ENCODE data around the gene ACSL1.
"Not testable (repeated sequence)": the region's sequence is repeated elsewhere in the genome, so short reads cannot be mapped to it uniquely, and the experiment has no call there.

Gene ACSL1

GRCh38 chr4:184839075-184839399 lies 13.3 kb upstream of the ACSL1 start:
- DNase-seq = not testable (repeated sequence)

GRCh38 chr4:184838249-184839074 lies 12.7 kb upstream of the ACSL1 start:
- DNase-seq = no peak

GRCh38 chr4:184836613-184837012 lies 10.8 kb upstream of the ACSL1 start:
- DNase-seq = no peak

- no peak for DNase-seq
Observed at GRCh38 chr4:184833046-184833838, 7.5 kb upstream of the ACSL1 start.

DNA sequence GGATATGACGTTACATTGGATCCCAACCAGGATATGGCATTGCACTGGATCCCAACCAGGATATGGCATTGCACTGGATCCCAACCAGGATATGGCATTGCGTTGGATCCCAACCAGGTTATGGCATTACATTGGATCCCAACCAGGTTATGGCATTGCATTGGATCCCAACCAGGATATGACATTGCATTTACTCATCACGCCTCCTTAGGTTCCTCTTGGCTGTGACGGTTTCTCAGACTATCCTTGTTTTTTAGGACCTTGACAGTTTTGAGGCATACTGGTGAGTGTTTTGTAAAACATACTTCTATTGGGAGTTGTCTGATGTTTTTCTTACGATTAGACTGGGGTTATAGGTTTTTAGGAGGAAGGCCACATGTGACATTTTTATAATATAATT lies 5.4 kb upstream of the ACSL1 start:
- DNase-seq = no peak

GRCh38 chr4:184826691-184827270 lies 1.0 kb upstream of the ACSL1 start:
- no peak for DNase-seq

DNA sequence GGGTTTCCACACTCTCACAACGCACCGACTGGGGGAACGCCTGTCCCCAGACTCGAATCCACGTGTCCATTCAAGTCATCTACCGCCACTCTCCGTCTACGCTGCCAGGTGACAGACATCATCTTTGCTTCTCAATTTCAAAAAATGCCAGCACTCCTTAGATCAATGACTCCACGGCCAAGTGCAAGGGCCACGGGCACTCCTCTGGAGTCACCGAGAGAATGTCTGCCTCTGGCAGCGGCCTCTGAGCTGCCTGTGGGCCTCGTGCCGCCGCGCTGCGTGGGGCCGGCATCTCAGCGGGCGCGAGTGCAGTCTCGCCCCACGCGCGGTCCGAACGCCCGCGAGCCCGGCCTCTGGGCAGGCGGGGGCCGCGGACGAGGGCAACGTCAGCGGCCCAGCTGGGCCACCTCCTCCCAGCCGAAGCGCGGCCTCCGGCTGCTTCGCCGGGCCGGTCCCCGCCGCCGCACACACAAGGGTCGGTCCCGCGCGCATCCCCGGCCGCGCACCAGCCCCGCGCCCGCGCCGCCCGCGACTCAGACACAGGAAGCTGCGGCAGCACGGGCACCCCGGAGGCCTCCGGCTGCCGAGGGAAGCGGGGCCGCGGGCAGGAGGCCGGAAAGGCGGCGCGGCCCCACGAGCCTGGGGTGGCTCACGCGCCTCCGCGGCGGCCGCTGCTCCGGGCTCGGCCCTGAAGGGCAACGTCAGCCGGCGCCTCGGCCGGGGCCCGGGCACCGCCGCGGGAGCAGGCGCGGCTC lies 450 bp downstream of the ACSL1 start:
- peak; percentile 21 to 37 for DNase-seq

DNA sequence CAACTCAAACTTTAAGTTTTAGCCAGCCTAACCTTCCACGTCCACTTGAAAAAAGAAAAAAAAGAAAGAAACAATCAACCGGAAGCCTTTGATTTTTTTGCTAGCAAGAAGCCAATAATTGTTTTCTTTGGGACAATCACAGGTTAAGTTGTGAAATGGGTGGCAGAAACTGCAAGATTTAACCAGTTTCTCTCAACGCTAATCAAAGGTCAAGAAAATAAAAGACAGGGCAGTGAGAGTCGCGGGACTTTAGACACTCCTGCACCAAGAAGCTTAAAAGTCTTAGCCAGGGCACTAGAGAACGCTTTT lies 1.0 kb downstream of the ACSL1 start:
- DNase-seq = no peak

- no peak for DNase-seq
Observed at GRCh38 chr4:184824081-184824775, 1.5 kb downstream of the ACSL1 start.

- DNase-seq = no peak
Observed at GRCh38 chr4:184823014-184823413, 2.8 kb downstream of the ACSL1 start.

DNA sequence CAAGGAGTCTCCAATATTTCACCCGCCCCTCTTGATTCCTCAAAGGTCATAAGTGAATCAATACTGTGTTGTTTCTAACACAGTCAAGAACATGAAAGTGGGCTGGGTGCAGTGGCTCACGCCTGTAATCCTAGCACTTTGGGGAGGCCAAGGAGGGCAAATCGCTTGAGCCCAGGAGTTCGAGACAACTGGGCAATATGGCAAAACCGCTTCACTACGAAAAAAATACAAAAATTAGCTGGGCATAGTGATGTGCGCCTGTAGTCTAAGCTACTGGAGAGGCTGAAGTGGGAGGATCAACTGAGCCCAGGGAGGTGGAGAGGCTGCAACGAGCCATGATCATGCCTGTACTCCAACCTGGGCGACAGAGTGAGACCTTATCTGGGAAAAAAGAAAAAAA lies 3.4 kb downstream of the ACSL1 start:
- DNase-seq = no peak

- DNase-seq = no peak
Observed at GRCh38 chr4:184821242-184821641, 4.5 kb downstream of the ACSL1 start.

DNA sequence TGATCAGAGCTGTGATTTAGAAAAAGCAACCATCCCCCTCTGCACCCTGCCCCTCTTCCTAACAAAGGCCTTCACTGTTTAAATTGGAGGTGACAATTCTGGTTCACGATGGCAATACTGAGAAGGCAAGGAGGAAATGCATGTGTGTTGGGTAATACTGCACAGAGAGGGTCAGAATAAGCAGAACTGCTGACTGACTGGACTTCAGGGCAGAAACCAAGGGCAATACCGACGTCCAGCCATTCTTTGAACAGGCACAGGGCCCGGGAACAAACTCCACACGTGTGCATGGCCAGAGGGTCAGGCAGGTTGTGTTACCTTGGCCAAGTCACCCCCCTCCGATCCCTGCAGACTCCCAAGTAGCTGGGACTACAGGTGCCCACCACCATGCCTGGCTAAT lies 6.0 kb downstream of the ACSL1 start:
- DNase-seq = no peak

- DNase-seq = no peak
Observed at GRCh38 chr4:184818216-184818564, 7.6 kb downstream of the ACSL1 start.

GRCh38 chr4:184817494-184818215 lies 8.1 kb downstream of the ACSL1 start:
- no peak for DNase-seq

GRCh38 chr4:184816962-184817361 lies 8.8 kb downstream of the ACSL1 start:
- DNase-seq = no peak

DNA sequence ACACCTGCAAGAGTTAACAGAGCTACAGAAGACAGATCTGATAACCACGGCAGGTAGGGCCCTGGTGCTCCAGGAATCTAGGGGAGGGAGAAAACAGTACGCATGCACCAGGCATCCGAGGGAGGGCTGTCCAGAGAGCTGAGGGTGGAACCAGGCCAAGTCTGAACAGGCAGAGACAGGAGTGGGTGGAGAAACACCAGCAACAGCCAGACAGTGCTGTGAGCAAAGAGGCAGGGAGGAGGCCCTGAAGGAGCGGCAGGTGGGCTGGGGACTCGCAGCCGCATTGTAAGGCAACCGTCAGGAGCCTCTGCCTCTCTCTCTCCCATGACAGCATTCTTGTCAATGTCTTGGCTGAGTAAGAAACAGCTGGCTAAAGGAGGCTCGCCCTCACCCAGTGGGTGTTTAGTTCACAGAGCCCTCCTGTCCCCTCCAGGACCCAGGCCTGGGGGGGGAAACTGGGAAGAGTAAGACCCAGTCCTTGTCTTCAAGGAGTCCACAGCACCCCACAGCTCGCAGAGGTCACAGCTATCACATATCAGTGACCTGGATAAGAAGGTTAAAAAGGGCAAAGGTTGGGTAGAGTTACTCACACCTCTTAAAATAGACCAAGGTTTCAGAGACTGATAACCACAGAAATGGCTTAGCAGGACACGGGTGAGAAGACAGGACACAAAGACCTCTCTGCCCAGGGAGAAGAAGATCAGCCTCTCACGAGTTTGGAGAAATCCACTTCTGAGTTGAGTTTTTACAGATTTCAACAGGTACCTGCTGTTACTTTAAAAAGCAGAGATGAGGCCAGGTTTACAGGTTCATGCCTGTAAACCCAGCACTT lies 10.5 kb downstream of the ACSL1 start:
- DNase-seq = no peak

DNA sequence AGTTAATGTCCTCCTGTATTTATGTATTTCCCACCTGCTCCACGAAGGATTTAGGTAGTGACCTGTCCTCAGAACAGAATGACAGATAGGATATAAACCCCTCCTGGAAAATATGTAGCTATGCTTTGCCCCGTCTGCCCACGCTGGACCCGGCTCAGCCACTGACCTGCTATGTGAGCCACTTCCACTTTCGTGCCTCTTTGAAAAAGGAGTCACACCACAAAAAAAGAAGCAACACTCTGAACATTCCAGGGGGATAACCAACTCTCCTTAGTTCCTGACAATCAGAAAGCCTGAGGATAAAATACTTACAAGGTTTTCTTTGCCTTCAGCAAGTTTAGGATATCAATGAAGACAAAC lies 11.1 kb downstream of the ACSL1 start:
- no peak for DNase-seq

- DNase-seq = no peak
Observed at GRCh38 chr4:184812651-184813181, 13.1 kb downstream of the ACSL1 start.

- no peak for DNase-seq
Observed at GRCh38 chr4:184812199-184812542, 13.6 kb downstream of the ACSL1 start.

- DNase-seq = no peak
Observed at GRCh38 chr4:184811526-184812198, 14.1 kb downstream of the ACSL1 start.

Measured in stimulated activated CD4-positive, alpha-beta T cell treated with anti-CD3 and anti-CD28 coated beads, Interleukin-2, amount 100 ng/mL, for 48 hours (primary cell).